SK-N-SH (cell line): Measurements from ENCODE around the gene AEN. TPM values are rescaled to one million over a fixed set of nuclear protein-coding genes. Genes with fewer than 3 reads are reported as not detected.
"Not testable (repeated sequence)": the region's sequence is repeated elsewhere in the genome, so short reads cannot be mapped to it uniquely, and the experiment has no call there.

Experiments
- CTCF ChIA-PET: fragments of 300-600, 350-600 bp; formaldehyde crosslinking; extraction: SDS; loops from one replicate; lab custom pipeline; 2021; lab: Yijun Ruan, JAX
- POLR2A ChIA-PET: fragments of 350-600 bp; sonication (Branson Sonifier 250); formaldehyde crosslinking; extraction: SDS; loops from one replicate; lab custom pipeline; 2020; ENCODE audit warnings: antibody characterized with exemption, inconsistent platforms; lab: Yijun Ruan, JAX
- DNase-seq: peaks from one replicate; pipeline ENCODE4 v3.0.0; 2012
- H2AFZ ChIP-seq: fragments of 200-600 bp; sonication (generic); 2 replicates; pipeline ENCODE4 v1.8.1; 2016; ENCODE audit warnings: antibody characterized with exemption, mild to moderate bottlenecking, low read depth
- H3F3A ChIP-seq: fragments of 200-600 bp; sonication (generic); replicated peaks from 2 replicates; pipeline ENCODE3; 2016; ENCODE audit warnings: antibody characterized with exemption, mild to moderate bottlenecking; ENCODE audit not compliant: insufficient read depth
- H3K27ac ChIP-seq, 2 experiments: fragments of 200-500 bp in 1 of 2; fragments of 200-600 bp in 1 of 2; sonication (Bioruptor generic) in 1 of 2; sonication (generic), shearing (Covaris generic) in 1 of 2; 2 replicates each; pipeline versions ENCODE4 v1.5.1 to v1.6.1; 2014 to 2016; ENCODE audit warnings: low read depth in 2 of 2, inconsistent platforms in 1 of 2, low read length in 1 of 2, mild to moderate bottlenecking in 1 of 2, mixed read lengths in 1 of 2
- H3K27me3 ChIP-seq: fragments of 200-600 bp; sonication (generic), shearing (Covaris generic); 2 replicates; pipeline ENCODE4 v1.6.1; 2016; ENCODE audit warnings: mixed run types; ENCODE audit not compliant: insufficient read depth
- H3K36me3 ChIP-seq, 2 experiments: fragments of 200-500 bp in 1 of 2; fragments of 200-600 bp in 1 of 2; sonication (Bioruptor generic) in 1 of 2; sonication (generic) in 1 of 2; replicated peaks in 1 of 2; 2 replicates each; pipeline versions ENCODE3 to v1.5.1; 2014 to 2016; ENCODE audit warnings: low read length in 1 of 2, mild to moderate bottlenecking in 1 of 2; ENCODE audit not compliant: insufficient read depth in 2 of 2, control insufficient read depth in 1 of 2
- H3K4me1 ChIP-seq, 2 experiments: fragments of 200-500 bp in 1 of 2; fragments of 200-600 bp in 1 of 2; sonication (Bioruptor generic) in 1 of 2; sonication (generic), shearing (Covaris generic) in 1 of 2; 2 replicates each; pipeline versions ENCODE4 v1.5.1 to v1.6.1; 2014 to 2016; ENCODE audit warnings: low read depth in 1 of 2, low read length in 1 of 2, mixed run types in 1 of 2; ENCODE audit not compliant: insufficient read depth in 2 of 2, control insufficient read depth in 1 of 2
- H3K4me2 ChIP-seq: fragments of 200-600 bp; sonication (generic), shearing (Covaris generic); 2 replicates; pipeline ENCODE4 v1.6.1; 2017; ENCODE audit warnings: mixed run types
- H3K4me3 ChIP-seq, 2 experiments: fragments of 200-500 bp in 1 of 2; fragments of 200-600 bp in 1 of 2; sonication (Bioruptor generic) in 1 of 2; sonication (generic), shearing (Covaris generic) in 1 of 2; 2 replicates each; pipeline versions ENCODE4 v1.5.1 to v1.8.1; 2014 to 2016; ENCODE audit warnings: low read depth in 2 of 2, inconsistent platforms in 1 of 2, low read length in 1 of 2, mild to moderate bottlenecking in 1 of 2, mixed read lengths in 1 of 2, moderate library complexity in 1 of 2
- H3K79me2 ChIP-seq: fragments of 200-600 bp; sonication (generic); 2 replicates; pipeline ENCODE4 v1.8.1; 2017; ENCODE audit warnings: mild to moderate bottlenecking; ENCODE audit not compliant: insufficient read depth
- H3K9ac ChIP-seq: fragments of 200-600 bp; sonication (generic); 2 replicates; pipeline ENCODE4 v1.6.1; 2017; ENCODE audit warnings: mixed run types
- H3K9me2 ChIP-seq: fragments of 200-600 bp; sonication (generic); 2 replicates; pipeline ENCODE4 v1.6.1; 2017; ENCODE audit warnings: mixed run types
- H3K9me3 ChIP-seq: fragments of 200-600 bp; sonication (generic); 2 replicates; pipeline ENCODE4 v1.6.1; 2017; ENCODE audit warnings: mixed run types, mild to moderate bottlenecking, moderate library complexity
- H4K20me1 ChIP-seq: fragments of 200-600 bp; sonication (generic); 2 replicates; pipeline ENCODE4 v1.6.1; 2017; ENCODE audit warnings: mild to moderate bottlenecking, mixed run types; ENCODE audit not compliant: insufficient read depth
- EZH2phosphoT487 ChIP-seq: fragments of 200-600 bp; sonication (generic); IDR thresholded peaks from 2 replicates; pipeline ENCODE4 v1.6.1; 2017; ENCODE audit warnings: low read depth, mixed run types, mild to moderate bottlenecking, antibody characterized with exemption, moderate library complexity, borderline replicate concordance
- FOXM1 ChIP-seq: IDR thresholded peaks from 2 replicates; pipeline ENCODE4 v1.4.0; 2012; ENCODE audit warnings: low read depth, mild to moderate bottlenecking
- GATA2 ChIP-seq: sonication (generic); formaldehyde crosslinking; IDR thresholded peaks from 2 replicates; pipeline ENCODE4 v1.5.0; 2020; ENCODE audit warnings: mild to moderate bottlenecking, missing genetic modification reagents
- MEF2A ChIP-seq: IDR thresholded peaks from 2 replicates; pipeline ENCODE4 v1.4.0; 2012; ENCODE audit warnings: low read depth, borderline replicate concordance
- MXI1 ChIP-seq: IDR thresholded peaks from 2 replicates; pipeline ENCODE4 v1.6.1; 2012; ENCODE audit warnings: mild to moderate bottlenecking, low read depth, low read length, improper control_type of control experiment
- PBX3 ChIP-seq: IDR thresholded peaks from 2 replicates; pipeline ENCODE4; 2012
- TEAD4 ChIP-seq: IDR thresholded peaks from 2 replicates; pipeline ENCODE4 v1.4.0; 2012; ENCODE audit warnings: mild to moderate bottlenecking, borderline replicate concordance; ENCODE audit not compliant: insufficient read depth
- ZBTB33 ChIP-seq: IDR thresholded peaks from 2 replicates; pipeline ENCODE4 v1.4.0; 2012; ENCODE audit warnings: low read depth, borderline replicate concordance
- WGBS: methylation state at CpG from one replicate; pipeline ENCODE4 v1.1.6; 2017; ENCODE audit warnings: low lambda C conversion rate; 5-methylcytosine and 5-hydroxymethylcytosine counted together
- polyA plus RNA-seq, 3 experiments: library from polyadenylated mRNA; depleted of rRNA; stranded (reverse); fragments of >200 nt; gene quantifications; 2 replicates each; pipeline ENCODE4 v1.2.3, GENCODE V29; 2012

The AEN gene
- polyA plus RNA-seq, 1 of the 3 experiments (the other 2 are of a cell fraction) = 46.4 TPM

- TF ChIP-seq ZBTB33 = no peak
- TF ChIP-seq PBX3 = no peak
- no peak for TF ChIP-seq TEAD4
Measured at GRCh38 chr15:88630798-88631463, 9.8 kb downstream of the AEN start (continued).

GRCh38 chr15:88631464-88632028 is 10.4 kb downstream of the AEN start:
- DNase-seq = no peak
- CTCF ChIA-PET = interaction anchor here (0.7 to 2.2 kb wide), 6 partner anchors 17 to 176 kb away, joined by 3 to 7 read pairs (median 3); no protein-coding TSS in a partner anchor

DNA sequence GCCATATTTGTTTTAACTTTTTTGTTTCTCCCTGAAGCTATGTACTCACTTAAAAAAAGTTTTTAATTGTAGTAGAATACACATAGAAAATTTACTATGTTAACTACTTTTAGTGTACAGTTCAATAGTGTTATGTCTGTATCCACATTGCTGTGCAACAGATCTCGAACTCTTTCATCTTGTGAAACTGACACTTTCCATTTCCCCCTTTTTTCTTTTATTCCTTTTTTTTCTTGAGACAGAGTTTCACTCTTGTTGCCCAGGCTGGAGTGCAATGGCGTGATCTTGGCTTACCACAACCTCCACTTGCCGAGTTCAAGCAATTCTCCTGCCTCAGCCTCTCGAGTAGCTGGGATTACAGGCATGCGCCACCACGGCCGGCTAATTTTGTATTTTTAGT is 11.7 kb downstream of the AEN start:
- H3K27me3 ChIP-seq, H3K4me2 ChIP-seq, DNase-seq, H3K9me2 ChIP-seq, H3K4me1 ChIP-seq, H3K9me3 ChIP-seq, H2AFZ ChIP-seq, POLR2A ChIA-PET, H3K9ac ChIP-seq, H3K27ac ChIP-seq, H3K4me3 ChIP-seq: not testable (repeated sequence)
- Histone ChIP-seq H3K79me2 (peaks cover 68% of the 10 kb centered on the region), H4K20me1 (peaks cover 71% of the 10 kb centered on the region), H3F3A (peaks cover 55% of the 10 kb centered on the region), H3K36me3 (peaks cover 58 to 60% of the 10 kb centered on the region in 2 experiments)
- CTCF ChIA-PET = interaction anchor here (1.0 to 2.2 kb wide), 4 partner anchors 20 to 156 kb away, joined by 3 to 7 read pairs (median 3); no protein-coding TSS in a partner anchor
- 85% methylated on average over 7 of the region's 7 CpGs for WGBS

More at GRCh38 chr15:88631464-88632028, 10.4 kb downstream of the AEN start:
- Histone ChIP-seq H3K9me2 (no peaks in the 10 kb centered on the region), H3K27me3 (no peaks in the 10 kb centered on the region)
- TF ChIP-seq EZH2phosphoT487 (no peak), FOXM1 (no peak), MXI1 (no peak), GATA2 (CRISPR knock-in tag) (no peak), MEF2A (no peak)
- TF ChIP-seq, all 33 proteins: peak for 0
- H3F3A ChIP-seq = peaks cover 42% of the 10 kb centered on the region
- H3K4me2 ChIP-seq = no peak overlapping the region
- H3K27ac ChIP-seq = no peak overlapping the region
- POLR2A ChIA-PET = interaction anchor here (0.6 kb wide), 1 partner anchor 524 kb away, joined by 3 read pairs; no protein-coding TSS in a partner anchor
- H3K79me2 ChIP-seq = peaks cover 80% of the 10 kb centered on the region
- no peaks in the 10 kb centered on the region for H3K9me3 ChIP-seq
- H3K9ac ChIP-seq = no peak overlapping the region
- no peak overlapping the region for H2AFZ ChIP-seq
- H3K4me3 ChIP-seq = no peak overlapping the region
- peaks cover 71 to 73% of the 10 kb centered on the region in 2 experiments for H3K36me3 ChIP-seq
- no peaks in the 10 kb centered on the region; a peak in 1 of 4 replicates for H3K4me1 ChIP-seq
- WGBS = 94% methylated on average over 12 of the region's 12 CpGs
- peaks cover 75% of the 10 kb centered on the region for H4K20me1 ChIP-seq
